PFSK-1 (cell line): ENCODE data around the gene FKBP10.

Source experiments
- FOXP2 ChIP-seq: optimal IDR thresholded peaks from 2 replicates; pipeline ENCODE3; 2011; ENCODE audit warnings: borderline replicate concordance, control low read depth, inconsistent platforms; ENCODE audit not compliant: insufficient read depth; ENCODE audit errors: extremely low read length, extremely low read depth
- POLR2AphosphoS5 ChIP-seq: IDR thresholded peaks from 2 replicates; pipeline ENCODE4 v1.6.1; 2012; ENCODE audit warnings: low read depth, mild to moderate bottlenecking, control low read depth, low read length, moderate library complexity
- SIN3A ChIP-seq: IDR thresholded peaks from 2 replicates; pipeline ENCODE4 v1.6.1; 2012; ENCODE audit warnings: mild to moderate bottlenecking, low read length, moderate library complexity, borderline replicate concordance; ENCODE audit not compliant: insufficient read depth
- TAF1 ChIP-seq: IDR thresholded peaks from 2 replicates; pipeline ENCODE4 v1.6.1; 2012; ENCODE audit warnings: low read length, control low read depth, borderline replicate concordance; ENCODE audit not compliant: insufficient read depth
- TF ChIP-seq, protein P1 (sequence below), 2 experiments: IDR thresholded peaks; 2 replicates each; pipeline versions ENCODE4 v1.6.1 to v1.8.0; 2011 to 2012; ENCODE audit warnings: low read depth in 2 of 2, low read length in 2 of 2, control low read depth in 1 of 2, inconsistent platforms in 1 of 2, mild to moderate bottlenecking in 1 of 2, moderate library complexity in 1 of 2; ENCODE audit not compliant: insufficient read depth in 1 of 2

- no peak for TF ChIP-seq POLR2AphosphoS5
- no peak for TF ChIP-seq TAF1
- TF ChIP-seq FOXP2: no peak
- TF ChIP-seq SIN3A: no peak
- TF ChIP-seq, protein P1, sequence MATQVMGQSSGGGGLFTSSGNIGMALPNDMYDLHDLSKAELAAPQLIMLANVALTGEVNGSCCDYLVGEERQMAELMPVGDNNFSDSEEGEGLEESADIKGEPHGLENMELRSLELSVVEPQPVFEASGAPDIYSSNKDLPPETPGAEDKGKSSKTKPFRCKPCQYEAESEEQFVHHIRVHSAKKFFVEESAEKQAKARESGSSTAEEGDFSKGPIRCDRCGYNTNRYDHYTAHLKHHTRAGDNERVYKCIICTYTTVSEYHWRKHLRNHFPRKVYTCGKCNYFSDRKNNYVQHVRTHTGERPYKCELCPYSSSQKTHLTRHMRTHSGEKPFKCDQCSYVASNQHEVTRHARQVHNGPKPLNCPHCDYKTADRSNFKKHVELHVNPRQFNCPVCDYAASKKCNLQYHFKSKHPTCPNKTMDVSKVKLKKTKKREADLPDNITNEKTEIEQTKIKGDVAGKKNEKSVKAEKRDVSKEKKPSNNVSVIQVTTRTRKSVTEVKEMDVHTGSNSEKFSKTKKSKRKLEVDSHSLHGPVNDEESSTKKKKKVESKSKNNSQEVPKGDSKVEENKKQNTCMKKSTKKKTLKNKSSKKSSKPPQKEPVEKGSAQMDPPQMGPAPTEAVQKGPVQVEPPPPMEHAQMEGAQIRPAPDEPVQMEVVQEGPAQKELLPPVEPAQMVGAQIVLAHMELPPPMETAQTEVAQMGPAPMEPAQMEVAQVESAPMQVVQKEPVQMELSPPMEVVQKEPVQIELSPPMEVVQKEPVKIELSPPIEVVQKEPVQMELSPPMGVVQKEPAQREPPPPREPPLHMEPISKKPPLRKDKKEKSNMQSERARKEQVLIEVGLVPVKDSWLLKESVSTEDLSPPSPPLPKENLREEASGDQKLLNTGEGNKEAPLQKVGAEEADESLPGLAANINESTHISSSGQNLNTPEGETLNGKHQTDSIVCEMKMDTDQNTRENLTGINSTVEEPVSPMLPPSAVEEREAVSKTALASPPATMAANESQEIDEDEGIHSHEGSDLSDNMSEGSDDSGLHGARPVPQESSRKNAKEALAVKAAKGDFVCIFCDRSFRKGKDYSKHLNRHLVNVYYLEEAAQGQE (IDR thresholded peaks at IDR 0.05; ENCODE audit: insufficient read depth in 1 of 2, low read depth in 2 of 2, low read length in 2 of 2): no peak
Measured at GRCh38 chr17:41784207-41784744, 28.5 kb upstream of the FKBP10 start.
